ENCODE measurements around the gene ESRRG. TPM values are rescaled to one million over a fixed set of nuclear protein-coding genes. Genes with fewer than 3 reads are reported as not detected.

ESRRG gene
- total RNA-seq, 2 donors from 2014 or later = 14.3 to 38.5 TPM

DNA sequence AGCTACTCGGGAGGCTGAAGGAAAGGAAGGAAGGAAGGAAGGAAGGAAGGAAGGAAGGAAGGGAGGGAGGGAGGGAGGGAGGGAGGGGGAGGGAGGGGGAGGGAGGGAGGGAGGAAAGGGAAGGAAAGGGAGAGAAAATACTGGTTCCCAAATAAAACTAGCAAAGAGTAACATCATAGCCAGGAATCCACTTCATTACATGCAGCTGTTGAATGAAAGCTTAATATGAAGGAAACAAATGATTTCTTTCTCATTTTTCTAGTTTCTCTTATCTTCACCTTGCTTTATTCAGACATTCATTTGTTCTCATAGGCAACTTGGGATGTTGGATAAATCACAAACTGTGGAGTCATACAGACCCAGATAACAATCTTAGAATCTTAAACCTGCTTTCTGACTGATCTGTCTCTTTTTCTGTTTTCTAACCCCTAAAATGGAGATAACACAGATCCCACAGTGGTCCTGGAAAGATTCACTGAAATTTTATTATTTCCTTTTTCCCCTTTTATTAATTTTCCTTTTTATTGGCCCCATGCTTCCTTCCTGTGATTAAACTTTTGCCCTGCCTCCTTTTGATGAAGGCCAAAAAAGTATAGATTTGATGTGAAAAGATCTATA lies 247.5 kb downstream of the ESRRG start:
- TF ChIP-seq, protein P1, sequence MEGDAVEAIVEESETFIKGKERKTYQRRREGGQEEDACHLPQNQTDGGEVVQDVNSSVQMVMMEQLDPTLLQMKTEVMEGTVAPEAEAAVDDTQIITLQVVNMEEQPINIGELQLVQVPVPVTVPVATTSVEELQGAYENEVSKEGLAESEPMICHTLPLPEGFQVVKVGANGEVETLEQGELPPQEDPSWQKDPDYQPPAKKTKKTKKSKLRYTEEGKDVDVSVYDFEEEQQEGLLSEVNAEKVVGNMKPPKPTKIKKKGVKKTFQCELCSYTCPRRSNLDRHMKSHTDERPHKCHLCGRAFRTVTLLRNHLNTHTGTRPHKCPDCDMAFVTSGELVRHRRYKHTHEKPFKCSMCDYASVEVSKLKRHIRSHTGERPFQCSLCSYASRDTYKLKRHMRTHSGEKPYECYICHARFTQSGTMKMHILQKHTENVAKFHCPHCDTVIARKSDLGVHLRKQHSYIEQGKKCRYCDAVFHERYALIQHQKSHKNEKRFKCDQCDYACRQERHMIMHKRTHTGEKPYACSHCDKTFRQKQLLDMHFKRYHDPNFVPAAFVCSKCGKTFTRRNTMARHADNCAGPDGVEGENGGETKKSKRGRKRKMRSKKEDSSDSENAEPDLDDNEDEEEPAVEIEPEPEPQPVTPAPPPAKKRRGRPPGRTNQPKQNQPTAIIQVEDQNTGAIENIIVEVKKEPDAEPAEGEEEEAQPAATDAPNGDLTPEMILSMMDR (IDR thresholded peaks at IDR 0.05) = no peak
- Histone ChIP-seq H3K4me3 (no peak overlapping the region), H3K9me3 (no peaks in the 10 kb centered on the region), H3K27me3 (no peaks in the 10 kb centered on the region), H3K27ac (no peak overlapping the region), H3K4me1 (no peaks in the 10 kb centered on the region), H3K36me3 (no peaks in the 10 kb centered on the region)
- no peak for DNase-seq (ENCODE audit: low spot score)

DNA sequence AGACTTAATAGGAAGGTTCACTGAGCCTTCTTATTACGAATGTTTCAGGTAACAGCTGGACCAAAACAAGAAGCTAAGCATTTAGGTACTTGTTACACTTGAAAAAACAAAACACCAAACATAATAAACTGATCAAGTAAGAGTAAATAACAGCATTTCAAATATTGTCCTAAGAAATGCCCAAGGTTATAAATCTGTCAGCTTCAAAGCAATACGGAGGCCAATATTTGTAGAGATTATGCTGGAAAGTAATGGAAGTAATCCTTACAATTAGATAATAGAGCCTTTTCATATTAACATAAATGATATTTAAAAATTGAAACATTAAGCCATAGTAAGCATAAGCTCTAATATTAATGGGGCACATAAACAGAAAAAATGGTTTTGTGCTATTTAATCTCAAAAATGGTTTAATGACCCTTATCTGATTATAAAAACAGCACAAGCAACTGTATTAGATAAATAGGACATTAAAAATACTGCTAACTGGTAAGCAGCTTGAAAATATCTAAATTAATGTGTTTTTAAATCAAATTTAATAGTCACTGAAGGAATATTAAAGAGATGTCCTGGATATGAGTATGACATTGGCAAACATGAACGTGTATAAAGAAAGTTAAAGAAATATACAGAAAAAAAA lies 256.9 kb downstream of the ESRRG start:
- Histone ChIP-seq H3K27me3 (no peaks in the 10 kb centered on the region), H3K27ac (no peak overlapping the region), H3K4me1 (no peaks in the 10 kb centered on the region), H3K4me3 (no peak overlapping the region), H3K9me3 (no peaks in the 10 kb centered on the region), H3K36me3 (no peaks in the 10 kb centered on the region)
- TF ChIP-seq, protein P1 (IDR thresholded peaks at IDR 0.05) = no peak
- DNase-seq (ENCODE audit: low spot score) = no peak

DNA sequence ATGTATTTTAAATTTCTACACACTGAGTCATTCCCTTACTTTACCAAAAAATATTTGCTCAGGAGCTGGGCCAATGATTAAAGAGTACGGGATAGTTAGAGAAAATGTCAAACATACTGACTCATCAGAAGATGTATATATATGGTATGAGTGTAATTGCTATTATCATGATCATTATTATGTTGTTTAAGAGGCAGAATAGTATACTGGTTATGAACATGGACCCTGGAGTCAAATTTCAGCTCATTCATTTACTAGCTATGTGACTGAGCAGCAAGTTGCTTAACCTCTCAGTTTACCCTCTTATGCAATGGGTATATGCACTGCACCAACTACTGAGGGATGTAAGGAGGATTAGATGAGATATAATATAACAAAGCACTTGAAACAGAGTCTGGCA lies 258.7 kb downstream of the ESRRG start:
- Histone ChIP-seq H3K9me3 (no peaks in the 10 kb centered on the region), H3K36me3 (no peaks in the 10 kb centered on the region), H3K4me1 (no peaks in the 10 kb centered on the region), H3K4me3 (no peak overlapping the region), H3K27me3 (no peaks in the 10 kb centered on the region), H3K27ac (no peak overlapping the region)
- TF ChIP-seq, protein P1 (IDR thresholded peaks at IDR 0.05) = no peak
- DNase-seq (ENCODE audit: low spot score) = no peak

DNA sequence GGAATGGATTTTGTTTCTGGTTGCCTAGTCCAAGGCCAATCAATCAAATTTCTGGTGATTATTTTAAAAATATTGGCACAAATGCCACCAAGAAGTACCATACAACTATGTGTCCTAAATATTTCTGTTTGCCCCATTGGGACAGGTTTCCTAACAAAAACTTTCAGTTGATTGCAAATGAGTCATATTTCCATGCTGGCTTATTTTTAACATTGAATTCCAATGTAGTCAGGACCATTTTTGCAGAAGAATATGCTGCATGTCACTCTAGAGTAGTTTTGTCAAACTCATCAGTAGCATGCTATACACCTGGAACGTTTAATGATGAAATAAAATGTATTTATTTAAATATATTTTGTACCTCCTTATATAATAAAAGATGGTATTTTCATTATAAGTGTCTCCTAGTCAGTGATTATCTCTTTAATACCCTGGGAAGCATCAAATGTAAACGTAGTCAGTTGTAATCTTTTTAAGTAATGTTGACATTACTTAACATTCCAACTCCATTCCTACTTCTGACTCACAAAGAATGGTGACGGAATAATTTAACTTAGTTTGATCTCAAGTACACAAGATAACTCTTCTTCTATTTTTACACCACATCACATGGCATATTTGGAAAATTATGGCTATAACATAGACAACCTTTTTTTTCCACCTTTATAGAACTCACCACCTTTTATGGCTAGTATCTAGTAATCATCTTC lies 261.0 kb downstream of the ESRRG start:
- no peak overlapping the region for H3K4me3 ChIP-seq
- no peak for DNase-seq (ENCODE audit: low spot score)
- H3K27ac ChIP-seq = no peak overlapping the region

DNA sequence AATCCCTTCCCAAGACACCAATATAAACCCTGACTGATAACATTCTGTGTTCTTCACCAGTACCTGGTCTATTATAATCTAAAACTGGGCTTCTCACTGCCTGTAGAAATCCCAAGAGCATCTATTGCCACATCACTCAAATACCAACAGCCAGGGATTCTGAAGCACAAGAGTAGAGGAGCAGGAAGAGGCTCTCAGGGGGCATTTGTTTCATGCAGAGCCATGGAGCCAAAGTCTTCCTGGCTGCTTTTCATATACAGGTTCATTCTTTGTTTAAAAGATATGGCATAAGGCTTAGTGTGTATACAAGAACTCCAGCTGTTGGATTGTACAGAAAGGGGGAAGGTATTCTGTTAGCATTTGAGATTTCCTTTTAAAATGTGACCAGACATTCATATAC lies 261.8 kb downstream of the ESRRG start:
- TF ChIP-seq, protein P1 (IDR thresholded peaks at IDR 0.05) = no peak
- H3K4me1 ChIP-seq = no peaks in the 10 kb centered on the region
- no peak overlapping the region for H3K4me3 ChIP-seq
- DNase-seq (ENCODE audit: low spot score) = no peak
- no peak overlapping the region for H3K27ac ChIP-seq
- H3K36me3 ChIP-seq = no peaks in the 10 kb centered on the region
- H3K9me3 ChIP-seq = no peaks in the 10 kb centered on the region
- no peaks in the 10 kb centered on the region for H3K27me3 ChIP-seq

More for the DNA sequence above, 261.0 kb downstream of the ESRRG start:
- TF ChIP-seq, protein P1 (IDR thresholded peaks at IDR 0.05) = no peak
- Histone ChIP-seq H3K36me3 (no peaks in the 10 kb centered on the region), H3K4me1 (no peaks in the 10 kb centered on the region), H3K9me3 (no peaks in the 10 kb centered on the region), H3K27me3 (no peaks in the 10 kb centered on the region)

Data from right atrium auricular region (tissue), 2 donors.